Measurements from ENCODE around the gene SPA17. TPM values are rescaled to one million over a fixed set of nuclear protein-coding genes. Genes with fewer than 3 reads are reported as not detected.

The SPA17 gene
- total and polyA plus RNA-seq, 9 of the 15 experiments (the other 6 are each of a cell fraction or from before 2014, with no cell fraction given): 6.0 to 19.5 (median 12.6) TPM

DNA sequence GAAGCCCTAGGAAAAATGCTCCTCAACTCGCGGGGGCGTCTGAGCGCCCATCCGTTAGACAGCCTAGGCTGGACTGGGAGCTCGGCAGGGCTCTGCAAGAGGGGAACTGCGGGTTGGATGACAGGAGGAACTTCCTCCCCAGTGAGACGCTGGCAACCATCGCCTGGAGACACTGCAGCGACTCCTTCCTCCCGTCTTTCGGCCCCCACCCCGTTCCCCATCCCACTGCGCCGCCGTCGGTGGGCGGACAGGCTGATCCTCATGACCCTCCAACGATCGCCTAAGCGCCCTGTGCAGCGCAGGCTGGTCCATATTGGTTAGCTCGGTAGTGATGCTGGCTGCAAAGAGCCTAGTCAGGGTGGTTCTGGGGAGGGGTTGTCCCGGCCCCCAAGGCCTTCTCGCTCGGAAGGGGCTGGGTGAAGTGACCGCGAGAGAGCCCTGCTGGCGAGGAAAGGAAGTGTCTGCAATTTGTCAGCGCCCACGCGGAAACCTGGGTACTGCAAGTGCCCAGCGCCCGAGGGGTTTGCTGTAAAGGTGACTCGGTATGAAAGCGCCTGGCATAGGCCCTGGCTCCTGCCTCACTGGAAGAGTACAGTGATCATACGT lies 66.7 kb downstream of the SPA17 start (continued):
- TF ChIP-seq CREB5 (CRISPR knock-in tag; IDR thresholded peaks at IDR 0.05): no peak

GRCh38 chr11:124742555-124742954 lies 68.9 kb downstream of the SPA17 start:
- intact Hi-C loops (cut with micrococcal nuclease): no loop called here
- TF ChIP-seq HIVEP1 (CRISPR knock-in tag; IDR thresholded peaks at IDR 0.05) (no peak), PTRF (tag; IDR thresholded peaks at IDR 0.05) (no peak), AFF4 (CRISPR knock-in tag; IDR thresholded peaks at IDR 0.05) (no peak), TFAP4 (CRISPR knock-in tag; IDR thresholded peaks at IDR 0.05; ENCODE audit: borderline replicate concordance) (no peak), GTF2B (IDR thresholded peaks at IDR 0.05; ENCODE audit: extremely low read depth, insufficient read length) (no peak), ZNF143 (CRISPR knock-in tag; IDR thresholded peaks at IDR 0.05) (no peak)
- TF ChIP-seq, protein P1, sequence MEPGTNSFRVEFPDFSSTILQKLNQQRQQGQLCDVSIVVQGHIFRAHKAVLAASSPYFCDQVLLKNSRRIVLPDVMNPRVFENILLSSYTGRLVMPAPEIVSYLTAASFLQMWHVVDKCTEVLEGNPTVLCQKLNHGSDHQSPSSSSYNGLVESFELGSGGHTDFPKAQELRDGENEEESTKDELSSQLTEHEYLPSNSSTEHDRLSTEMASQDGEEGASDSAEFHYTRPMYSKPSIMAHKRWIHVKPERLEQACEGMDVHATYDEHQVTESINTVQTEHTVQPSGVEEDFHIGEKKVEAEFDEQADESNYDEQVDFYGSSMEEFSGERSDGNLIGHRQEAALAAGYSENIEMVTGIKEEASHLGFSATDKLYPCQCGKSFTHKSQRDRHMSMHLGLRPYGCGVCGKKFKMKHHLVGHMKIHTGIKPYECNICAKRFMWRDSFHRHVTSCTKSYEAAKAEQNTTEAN (CRISPR knock-in tag; IDR thresholded peaks at IDR 0.05): no peak
- TF ChIP-seq, protein P2, sequence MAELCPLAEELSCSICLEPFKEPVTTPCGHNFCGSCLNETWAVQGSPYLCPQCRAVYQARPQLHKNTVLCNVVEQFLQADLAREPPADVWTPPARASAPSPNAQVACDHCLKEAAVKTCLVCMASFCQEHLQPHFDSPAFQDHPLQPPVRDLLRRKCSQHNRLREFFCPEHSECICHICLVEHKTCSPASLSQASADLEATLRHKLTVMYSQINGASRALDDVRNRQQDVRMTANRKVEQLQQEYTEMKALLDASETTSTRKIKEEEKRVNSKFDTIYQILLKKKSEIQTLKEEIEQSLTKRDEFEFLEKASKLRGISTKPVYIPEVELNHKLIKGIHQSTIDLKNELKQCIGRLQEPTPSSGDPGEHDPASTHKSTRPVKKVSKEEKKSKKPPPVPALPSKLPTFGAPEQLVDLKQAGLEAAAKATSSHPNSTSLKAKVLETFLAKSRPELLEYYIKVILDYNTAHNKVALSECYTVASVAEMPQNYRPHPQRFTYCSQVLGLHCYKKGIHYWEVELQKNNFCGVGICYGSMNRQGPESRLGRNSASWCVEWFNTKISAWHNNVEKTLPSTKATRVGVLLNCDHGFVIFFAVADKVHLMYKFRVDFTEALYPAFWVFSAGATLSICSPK (IDR thresholded peaks at IDR 0.05; ENCODE audit: borderline replicate concordance): no peak

More at GRCh38 chr11:124742555-124742954, 68.9 kb downstream of the SPA17 start:
- Histone ChIP-seq H3K9ac (ENCODE audit: insufficient read depth in 1 of 2, low read depth in 2 of 2, low read length in 2 of 2) (no peak overlapping the region), H3K27me3 (ENCODE audit: control insufficient read depth in 2 of 2, insufficient read depth in 2 of 2, low read length in 2 of 2) (peaks cover 8 to 40% of the 10 kb centered on the region in 2 experiments; a peak in 4 of 5 replicates), H3K79me2 (ENCODE audit: control insufficient read depth, insufficient read depth, low read length) (no peaks in the 10 kb centered on the region), H3K36me3 (ENCODE audit: control insufficient read depth, insufficient read depth, low read length) (no peaks in the 10 kb centered on the region), H3K4me3 (no peak overlapping the region), H3K27ac (ENCODE audit: extremely low read depth, low read depth, low read length) (no peak overlapping the region), H3K9me3 (replicated peaks; ENCODE audit: control insufficient read depth, insufficient read depth, low read depth, low read length) (no peaks in the 10 kb centered on the region), H4K20me1 (replicated peaks; ENCODE audit: control insufficient read depth, insufficient read depth, low read length) (0 out of 2 replicates have a peak, but pooled peaks cover 9% of the 10 kb centered on the region), H3K9me1 (ENCODE audit: control insufficient read depth, insufficient read depth, low read length) (no peaks in the 10 kb centered on the region), H3K4me2 (ENCODE audit: insufficient read depth, low read length) (no peak overlapping the region), H3K4me1 (replicated peaks in 1 of 2; ENCODE audit: control insufficient read depth in 2 of 2, insufficient read depth in 2 of 2, low read length in 2 of 2) (peaks cover 20 to 27% of the 10 kb centered on the region in 2 experiments; a peak in 4 of 5 replicates), H2AFZ (ENCODE audit: low read depth, low read length) (no peak overlapping the region)
- ChIA-PET CTCF (ENCODE audit: low intra/inter-chr PET ratio) (no interaction called here), POLR2A (no interaction called here)
- in situ Hi-C loops (cut with MboI): no loop called here
- BruUV-seq (replicated peaks): no TSS peak
- ATAC-seq (no peak), DNase-seq (ENCODE audit: extremely low read depth in 1 of 4, low spot score in 3 of 4) (no peak), FAIRE-seq (no peak)
- 7% methylated on average over 2 of the region's 2 CpGs for WGBS (ENCODE audit: insufficient coverage, low coverage, missing lambda C conversion rate)

All from K562 (cell line).